HG03103 (cell line): ENCODE measurements around the gene NIPAL4.
"Not testable (repeated sequence)": the region's sequence is repeated elsewhere in the genome, so short reads cannot be mapped to it uniquely, and the experiment has no call there.

Experiments used
- ATAC-seq: cut with Tn5 transposase; IDR thresholded peaks from one replicate; pipeline ENCODE4 v1.9.1; 2021; ENCODE audit warnings: low read depth; ENCODE audit not compliant: unreplicated experiment

Gene NIPAL4

DNA sequence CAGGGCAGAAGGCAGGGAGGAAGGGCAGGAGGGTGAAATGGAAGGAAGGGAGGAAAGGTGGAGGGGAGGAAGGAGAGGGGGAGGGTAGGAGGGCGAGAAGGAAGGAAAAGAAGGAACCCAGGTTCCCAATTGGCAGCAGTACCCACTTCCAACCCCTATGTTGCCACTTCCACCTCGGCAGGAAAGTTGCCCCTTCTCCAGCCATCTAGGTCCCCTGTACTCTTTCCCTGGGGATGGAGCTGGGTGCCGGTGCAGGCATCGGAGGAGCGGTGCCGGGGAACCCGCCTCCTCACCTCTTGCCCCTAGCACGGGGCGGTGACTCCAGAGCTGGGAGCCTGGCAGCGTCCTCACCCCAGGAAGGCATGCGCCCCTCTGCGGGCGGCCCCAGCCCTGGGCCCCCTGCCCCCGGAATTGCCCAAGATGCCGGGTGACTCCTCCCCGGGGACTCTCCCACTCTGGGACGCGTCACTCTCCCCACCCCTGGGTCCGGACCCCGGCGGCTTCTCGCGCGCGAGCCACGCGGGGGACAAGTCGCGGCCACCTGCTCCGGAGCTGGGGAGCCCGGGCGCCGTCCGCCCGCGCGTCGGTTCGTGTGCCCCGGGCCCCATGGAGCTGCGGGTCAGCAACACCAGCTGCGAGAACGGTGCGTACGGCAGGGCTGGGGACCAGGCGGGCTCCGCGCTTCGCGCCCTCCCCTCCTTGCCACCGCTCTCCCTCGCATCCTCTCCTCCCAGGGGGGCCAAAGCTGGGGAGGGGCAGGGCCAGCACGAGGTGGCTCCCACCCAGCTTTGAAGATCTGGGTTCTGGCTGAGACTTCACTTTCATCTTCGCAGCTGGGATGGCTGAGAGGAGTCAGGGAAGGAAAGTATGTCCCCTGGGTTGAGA, at the start of gene NIPAL4:
NIPAL4 (plus strand) TSS at position 499 of the 885 bp plus-strand sequence; CDS start at position 607, 108 bp downstream.
- no peak for ATAC-seq

DNA sequence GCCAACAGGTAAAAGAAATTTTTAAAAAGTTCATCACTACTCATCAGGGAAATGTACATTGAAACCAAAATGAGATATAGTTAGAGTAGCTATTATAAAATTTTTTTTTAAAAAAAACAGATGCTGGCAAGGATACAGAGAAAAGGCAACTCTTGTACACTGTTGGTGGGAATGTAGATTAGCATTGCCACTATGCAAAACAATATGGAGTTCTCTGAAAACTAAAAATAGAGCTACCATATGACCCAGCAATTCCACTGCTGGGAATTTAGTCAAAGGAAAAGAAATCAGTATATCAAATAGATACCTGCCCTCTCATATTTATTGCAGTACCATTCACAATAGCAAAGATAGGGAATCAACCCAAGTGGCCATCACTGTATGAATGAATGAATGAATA, 44.2 kb upstream of the NIPAL4 start:
- no peak for ATAC-seq

DNA sequence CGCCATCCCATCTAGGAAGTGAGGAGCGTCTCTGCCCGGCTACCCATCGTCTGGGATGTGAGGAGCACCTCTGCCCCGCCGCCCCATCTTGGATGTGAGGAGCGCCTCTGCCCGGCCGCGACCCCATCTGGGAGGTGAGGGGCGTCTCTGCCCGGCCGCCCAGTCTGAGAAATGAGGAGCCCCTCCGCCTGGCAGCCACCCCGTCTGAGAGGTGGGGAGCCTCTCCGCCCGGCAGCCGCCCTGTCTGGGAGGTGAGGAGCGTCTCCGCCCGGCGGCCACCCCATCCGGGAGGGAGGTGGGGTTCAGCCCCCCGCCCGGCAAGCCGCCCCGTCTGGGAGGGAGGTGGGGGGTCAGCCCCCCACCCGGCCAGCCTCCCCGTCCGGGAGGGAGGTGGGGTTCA, 40.5 kb upstream of the NIPAL4 start:
- not testable (repeated sequence) for ATAC-seq

DNA sequence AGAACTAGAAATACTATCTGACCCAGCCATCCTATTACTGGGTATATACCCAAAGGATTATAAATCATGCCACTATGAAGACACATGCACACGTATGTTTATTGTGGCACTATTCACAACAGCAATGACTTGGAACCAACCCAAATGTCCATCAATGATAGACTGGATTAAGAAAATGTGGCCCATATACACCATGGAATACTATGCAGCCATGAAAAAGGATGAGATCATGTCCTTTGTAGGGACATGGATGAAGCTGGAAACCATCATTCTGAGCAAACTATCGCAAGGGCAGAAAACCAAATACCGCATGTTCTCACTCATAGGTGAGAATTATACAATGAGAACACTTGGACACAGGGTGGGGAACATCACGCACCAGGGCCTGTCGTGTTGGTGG, 30.1 kb upstream of the NIPAL4 start:
- not testable (repeated sequence) for ATAC-seq

DNA sequence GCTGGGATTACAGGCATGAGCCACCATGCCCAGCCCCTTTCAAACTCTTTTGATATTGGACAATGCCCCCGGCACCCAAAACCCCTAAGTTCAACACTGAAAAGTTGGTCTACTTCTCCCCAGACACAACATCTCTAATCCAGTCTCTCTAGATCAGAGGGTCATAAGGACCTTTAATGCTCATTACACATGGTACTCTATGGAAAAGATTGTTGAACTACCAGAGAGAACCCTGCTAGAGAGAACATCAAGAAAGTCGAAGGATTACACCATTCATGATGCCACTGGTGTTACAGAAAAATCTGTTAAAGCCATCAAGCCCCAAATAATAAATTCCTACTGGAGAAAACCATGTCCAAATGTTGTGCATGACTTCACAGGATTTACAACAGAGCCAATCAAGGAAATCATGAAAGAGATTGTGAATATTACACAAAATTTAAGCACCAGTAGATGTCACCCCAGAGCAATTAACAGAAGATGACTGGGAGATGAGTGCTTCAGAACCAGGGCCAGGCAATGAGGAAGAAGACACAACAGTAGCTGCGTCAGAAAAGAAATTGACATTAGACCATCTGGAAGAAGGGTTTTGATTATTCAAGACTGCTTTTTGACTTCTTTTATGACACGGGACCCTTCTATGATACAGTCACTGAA, 28.3 kb upstream of the NIPAL4 start:
- peak; percentile 73 for ATAC-seq

DNA sequence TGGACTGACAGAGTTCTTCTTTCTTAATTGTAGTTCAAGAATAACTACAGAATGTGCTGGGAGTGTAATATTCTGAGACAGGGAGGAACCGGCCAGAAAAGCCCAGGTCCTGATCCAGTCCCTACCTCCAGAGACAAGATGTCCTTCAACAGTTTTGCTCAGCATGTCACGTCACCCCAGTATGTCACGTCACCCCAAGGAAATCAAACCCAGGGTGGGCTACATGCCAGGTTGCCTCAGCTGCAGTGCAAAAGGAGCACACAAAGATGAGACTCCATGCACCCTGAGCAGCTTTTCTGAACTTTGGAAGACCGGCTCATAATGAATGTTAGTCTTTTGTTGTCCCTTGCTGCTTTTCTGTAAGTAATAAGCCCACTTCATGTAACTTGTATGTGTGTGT, 25.9 kb upstream of the NIPAL4 start:
- ATAC-seq: no peak

DNA sequence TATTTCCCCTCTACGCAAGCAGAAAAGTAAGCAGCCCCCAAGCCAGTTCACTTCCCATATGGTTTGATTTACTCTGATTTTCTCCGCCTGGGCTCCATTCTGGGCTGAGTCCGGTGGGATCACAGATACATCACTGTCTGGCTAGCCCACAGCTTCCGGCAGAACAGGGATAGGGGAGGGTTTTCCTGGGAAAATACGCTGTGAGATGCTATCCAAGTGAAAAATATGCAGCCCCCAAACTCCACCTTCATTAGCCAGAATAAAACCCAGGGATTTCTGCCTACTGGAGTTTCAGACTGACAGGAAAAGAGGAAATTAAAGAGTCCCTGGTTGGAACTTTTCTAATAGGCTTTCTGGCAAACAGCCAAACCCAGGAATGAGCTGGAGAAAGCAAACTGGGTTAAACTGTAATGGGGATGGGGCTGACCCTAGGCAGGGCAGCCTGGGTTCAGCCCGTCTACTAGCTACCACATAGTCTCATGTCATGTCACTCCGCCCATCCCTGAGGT, 16.9 kb upstream of the NIPAL4 start:
- ATAC-seq: no peak

DNA sequence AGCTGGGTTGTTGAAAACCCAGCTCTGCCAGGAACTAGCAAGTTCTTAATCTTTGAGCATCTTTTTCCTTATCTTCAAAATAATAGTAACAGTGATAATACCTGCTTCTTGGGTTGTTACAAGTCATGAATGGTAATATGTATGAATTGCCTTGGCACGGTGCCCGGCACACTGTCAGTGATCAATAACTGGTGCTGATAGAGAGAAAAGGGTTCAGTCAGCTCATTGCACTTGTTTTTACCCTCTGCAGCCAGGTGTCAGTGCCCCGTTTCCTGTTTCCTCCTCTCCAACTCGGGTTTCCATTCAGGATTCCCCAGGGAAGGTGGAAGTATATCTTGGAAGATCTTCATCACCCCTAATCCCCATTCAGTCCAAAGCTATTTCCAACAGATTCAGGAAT, 15.8 kb upstream of the NIPAL4 start:
- no peak for ATAC-seq

DNA sequence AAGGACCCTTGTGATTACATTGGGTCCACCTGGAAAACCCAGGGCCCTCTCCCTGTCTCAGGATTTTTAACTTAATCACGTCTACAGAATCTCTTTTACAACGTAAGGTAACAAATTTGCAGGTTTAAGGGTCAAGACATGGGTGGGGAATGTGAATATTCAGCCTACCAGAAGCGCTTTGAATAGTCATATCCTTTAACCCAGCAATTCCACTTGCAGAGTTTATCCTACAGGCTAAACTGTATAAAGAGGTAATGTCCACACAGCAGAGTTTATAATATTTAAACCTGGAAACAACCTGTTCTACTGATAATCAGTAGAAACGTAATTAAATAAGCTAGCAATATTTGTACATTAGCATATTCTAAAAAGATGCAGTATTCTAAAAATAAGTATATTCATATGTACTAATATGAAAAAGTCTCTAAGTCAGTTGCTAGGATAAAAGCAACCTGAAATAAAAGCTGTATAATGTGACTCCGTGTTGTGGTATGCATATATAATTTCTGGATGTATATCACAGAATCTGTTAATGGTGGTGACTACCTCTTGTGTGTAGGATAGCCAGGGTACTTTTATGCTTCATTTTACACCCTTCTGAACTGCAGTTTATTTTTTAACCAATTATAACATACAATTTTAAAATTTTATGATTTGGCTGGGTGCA, 14.1 kb upstream of the NIPAL4 start:
- no peak for ATAC-seq

DNA sequence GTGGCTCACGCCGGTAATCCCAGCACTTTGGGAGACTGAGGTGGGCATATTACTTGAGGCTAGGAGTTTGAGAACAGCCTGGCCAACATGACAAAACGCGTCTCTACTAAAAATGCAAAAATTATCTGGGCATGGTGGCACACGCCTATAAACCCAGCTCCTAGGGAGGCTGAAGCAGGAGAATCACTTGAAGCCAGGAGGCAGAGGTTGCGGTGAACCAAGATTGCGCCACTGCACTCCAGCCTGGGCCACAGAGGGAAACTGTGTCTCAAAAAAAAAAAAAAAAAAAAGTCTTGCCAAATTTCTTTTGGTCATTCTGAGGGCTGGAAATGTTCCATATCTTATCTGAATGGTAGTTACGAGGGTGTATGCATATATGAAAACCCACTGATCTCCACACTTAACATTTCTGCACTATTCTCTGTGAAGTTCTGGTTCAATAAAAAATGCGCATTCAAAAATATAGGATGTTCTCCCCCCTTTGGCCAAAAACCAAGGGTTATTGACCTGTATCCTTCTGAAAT, 13.5 kb upstream of the NIPAL4 start:
- ATAC-seq: no peak

DNA sequence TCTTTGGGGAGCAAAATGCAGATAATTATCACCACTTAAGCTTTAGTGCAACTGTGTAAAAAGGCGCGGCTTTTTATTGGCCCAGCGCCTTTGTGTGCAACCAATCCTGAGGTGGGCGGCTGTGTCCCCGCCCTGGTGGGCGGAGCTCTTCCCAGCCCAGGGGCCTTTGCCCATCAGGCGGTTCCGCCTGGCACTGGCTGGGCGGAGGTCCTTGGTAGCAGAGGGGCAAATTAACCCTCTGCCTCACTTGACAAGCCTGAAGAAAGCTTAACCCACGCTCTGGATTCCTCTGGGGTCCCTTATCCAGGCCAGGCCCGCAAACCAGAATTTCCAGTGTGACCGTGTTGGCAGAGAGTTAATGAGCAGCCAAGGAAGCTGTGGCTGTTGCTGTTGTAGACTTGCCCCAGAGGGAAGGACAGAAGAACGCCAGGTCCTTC, 12.8 kb upstream of the NIPAL4 start:
- no peak for ATAC-seq

DNA sequence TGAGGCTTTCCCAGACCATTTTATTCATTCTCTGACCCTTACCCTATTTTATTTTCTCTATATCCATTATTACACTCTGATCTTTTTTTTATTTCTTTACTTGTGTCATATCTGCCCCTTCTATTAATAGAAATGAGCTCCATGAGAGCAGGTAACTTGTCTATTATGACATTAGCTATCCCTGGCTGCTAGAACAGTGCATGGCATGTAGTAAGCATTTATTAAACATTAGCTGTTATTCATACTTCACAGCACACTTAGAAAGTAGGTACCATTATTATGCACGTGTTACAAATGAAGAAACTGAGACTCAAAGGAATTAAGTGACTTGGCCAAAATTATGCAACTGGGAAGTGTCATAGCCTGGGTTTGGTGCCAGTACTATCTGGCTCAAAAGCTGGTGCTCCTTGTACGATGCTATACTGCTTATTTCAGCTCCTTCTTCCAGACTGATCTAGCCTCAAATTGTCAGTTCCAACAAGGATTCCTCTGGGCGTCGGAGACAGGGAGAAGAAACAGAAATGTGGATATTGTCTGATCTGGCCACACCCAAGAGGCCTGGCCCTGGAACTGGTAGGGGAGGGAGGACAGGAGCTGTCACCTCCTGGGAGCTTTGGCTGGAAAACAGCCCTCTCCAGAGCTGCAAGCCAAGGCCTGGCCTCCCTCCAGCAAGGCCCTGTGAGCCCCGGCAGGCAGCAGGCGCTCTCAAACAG, 10.8 kb upstream of the NIPAL4 start:
- ATAC-seq: no peak

DNA sequence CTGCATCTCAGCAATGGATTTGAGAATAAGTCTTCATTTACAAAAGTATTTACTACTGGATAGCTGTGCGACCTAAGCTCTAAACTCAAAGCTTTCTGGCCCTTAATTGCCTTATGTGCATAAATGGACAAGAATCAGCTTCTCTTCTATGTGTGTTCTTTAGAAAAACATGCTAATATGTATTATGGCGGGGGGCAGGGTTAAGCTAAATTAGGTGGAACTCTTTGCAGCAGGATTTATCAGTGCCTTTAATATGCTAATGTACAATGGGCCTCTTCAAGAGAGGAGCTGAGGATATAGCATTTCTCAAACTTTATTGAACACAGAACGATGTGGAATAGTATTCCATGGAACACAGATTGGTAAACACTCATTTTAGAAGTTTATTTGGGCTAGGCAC, 10.0 kb upstream of the NIPAL4 start:
- no peak for ATAC-seq

DNA sequence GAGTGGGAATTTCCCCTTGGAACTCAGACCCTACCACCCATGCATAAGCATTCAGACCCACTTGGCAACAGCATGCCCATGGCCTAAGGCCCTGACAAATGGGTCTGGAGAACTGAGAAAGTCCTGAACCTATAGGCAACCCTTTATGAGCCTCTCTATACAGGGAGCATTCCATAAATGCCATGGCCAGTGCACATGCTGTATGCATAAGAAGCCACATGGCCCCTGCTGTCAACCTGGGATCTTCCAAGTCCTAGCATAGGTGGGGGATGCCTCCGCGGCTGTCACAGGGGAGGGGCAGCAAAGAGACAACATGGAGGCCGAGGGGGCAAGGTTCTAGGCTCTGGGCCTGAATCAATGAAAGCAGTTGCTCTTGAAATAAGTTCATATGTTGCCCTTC, 8.2 kb upstream of the NIPAL4 start:
- no peak for ATAC-seq

DNA sequence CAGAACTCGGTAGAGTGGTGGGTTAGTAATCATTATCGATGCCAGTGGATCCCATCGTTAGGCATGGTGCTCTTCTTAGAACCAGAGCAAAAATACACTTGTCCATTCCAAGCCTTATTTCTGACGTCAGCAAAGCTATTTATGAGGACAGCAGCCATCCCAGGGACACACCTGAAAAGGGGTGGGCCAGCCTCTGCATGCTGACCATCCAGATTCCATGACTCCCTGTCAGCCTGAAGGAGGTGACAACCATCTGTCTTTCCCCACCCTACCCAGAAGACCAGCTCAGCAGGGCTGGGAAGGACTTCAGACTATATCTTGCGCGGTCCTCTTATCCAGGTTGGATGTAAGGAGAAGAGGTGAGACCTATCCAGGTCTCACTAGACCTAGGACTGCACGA, 5.7 kb upstream of the NIPAL4 start:
- no peak for ATAC-seq

DNA sequence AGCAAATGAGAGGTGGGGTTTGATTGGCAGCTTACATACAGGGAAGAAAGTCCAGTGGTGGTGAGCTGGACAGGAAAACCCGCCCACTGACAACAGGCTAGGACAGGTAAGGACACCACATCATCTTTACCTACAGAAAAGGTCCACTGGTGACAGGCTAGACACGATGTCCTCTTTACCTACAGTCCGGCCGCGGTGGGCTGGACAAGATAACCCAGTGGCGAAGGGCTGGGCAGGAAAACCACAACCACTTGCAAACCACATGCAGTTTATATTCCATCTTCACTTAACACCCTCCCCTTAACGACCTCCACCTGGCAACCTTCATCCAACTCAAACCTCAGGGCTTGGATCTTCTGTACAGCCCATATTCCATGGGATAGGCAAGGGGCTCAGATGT, 5.0 kb upstream of the NIPAL4 start:
- ATAC-seq: no peak

DNA sequence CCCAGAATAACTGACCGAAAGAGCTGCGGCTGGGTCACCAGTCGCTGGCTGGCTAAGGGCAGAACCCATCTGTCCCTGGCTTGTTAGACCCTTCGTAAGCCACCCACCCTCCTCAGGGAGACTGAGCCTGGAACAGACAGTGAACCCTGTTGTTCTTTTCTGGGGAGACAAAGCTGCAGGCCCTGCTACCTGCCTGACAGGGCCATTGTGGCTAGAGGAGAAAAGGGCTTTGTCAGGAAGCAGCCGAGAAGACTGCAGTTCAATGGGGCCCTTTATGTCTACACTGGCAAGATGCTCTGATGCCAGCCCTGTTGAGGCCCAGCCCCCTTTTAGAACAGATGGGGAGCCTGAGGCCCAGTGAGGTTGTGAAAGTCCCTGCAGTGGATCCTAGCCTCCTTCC, 3.7 kb upstream of the NIPAL4 start:
- no peak for ATAC-seq

DNA sequence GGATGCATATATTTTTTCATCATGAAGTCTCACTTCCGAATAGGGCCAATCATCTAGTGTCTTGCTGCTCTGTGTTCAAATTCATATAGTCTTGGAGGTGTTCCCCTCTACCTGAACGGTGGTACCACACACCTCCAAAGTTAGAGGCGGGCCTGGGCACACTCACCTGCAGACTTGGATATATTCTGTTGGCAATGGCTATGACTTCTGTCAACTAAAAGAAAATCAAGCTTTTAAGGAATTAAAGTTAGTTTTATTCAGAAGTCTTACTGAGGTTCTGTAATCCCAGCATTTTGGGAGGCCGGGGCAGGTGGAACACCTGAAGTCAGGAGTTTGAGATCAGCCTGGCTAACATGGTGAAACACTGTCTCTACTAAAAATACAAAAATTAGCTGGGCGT, 2.6 kb upstream of the NIPAL4 start:
- ATAC-seq: no peak

DNA sequence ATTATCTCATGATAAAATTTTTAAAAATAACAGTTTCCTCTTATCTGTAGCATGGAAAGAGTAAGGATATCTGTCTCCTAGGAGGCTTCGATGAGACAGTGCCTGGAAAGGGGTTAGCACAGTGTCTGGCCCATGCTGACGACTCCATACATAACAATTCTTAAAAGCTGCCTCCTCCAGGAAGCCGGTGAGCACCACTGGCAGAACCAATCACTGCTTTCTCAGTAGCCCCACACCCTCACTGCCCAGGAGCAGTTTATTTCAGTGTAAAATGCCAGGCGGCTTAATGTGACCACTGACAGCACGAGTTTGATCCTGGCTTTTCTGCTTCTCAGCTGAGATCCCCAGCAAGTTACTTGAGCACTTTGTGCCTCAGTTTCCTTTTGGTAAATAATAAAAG, 1.2 kb upstream of the NIPAL4 start:
- no peak for ATAC-seq
